OCI-LY1 (cell line): ENCODE results near the gene PADI6.

Experiments
- H2AFZ ChIP-seq: fragments of 200-600 bp; sonication (generic), shearing (Covaris generic); 2 replicates; pipeline ENCODE4 v1.6.0; 2014; ENCODE audit warnings: antibody characterized with exemption, mild to moderate bottlenecking, low read length
- H3F3A ChIP-seq: fragments of 200-600 bp; sonication (generic), shearing (Covaris generic); 2 replicates; pipeline ENCODE4 v1.6.0; 2014; ENCODE audit warnings: mild to moderate bottlenecking, antibody characterized with exemption, low read length, moderate library complexity; ENCODE audit not compliant: insufficient read depth
- H3K27ac ChIP-seq: fragments of 200-600 bp; sonication (generic); 2 replicates; pipeline ENCODE4 v1.5.1; 2014; ENCODE audit warnings: low read length, mixed run types, mild to moderate bottlenecking, low read depth; ENCODE audit not compliant: poor library complexity, severe bottlenecking
- H3K27me3 ChIP-seq: fragments of 200-600 bp; sonication (generic); 2 replicates; pipeline ENCODE4 v1.6.0; 2014; ENCODE audit warnings: antibody characterized with exemption, mild to moderate bottlenecking, low read length, moderate library complexity; ENCODE audit not compliant: insufficient read depth
- H3K36me3 ChIP-seq: fragments of 200-600 bp; sonication (generic); 2 replicates; pipeline ENCODE4 v1.6.1; 2014; ENCODE audit warnings: mild to moderate bottlenecking, antibody characterized with exemption, low read length, moderate library complexity, mixed read lengths; ENCODE audit not compliant: insufficient read depth
- H3K4me1 ChIP-seq: fragments of 200-600 bp; sonication (generic); 2 replicates; pipeline ENCODE4 v1.5.1; 2014; ENCODE audit warnings: mild to moderate bottlenecking, low read length, moderate library complexity; ENCODE audit not compliant: insufficient read depth, severe bottlenecking
- H3K4me2 ChIP-seq: fragments of 200-600 bp; sonication (generic), shearing (Covaris generic); 2 replicates; pipeline ENCODE4 v1.6.1; 2014; ENCODE audit warnings: low read length
- H3K4me3 ChIP-seq: fragments of 200-600 bp; sonication (generic); 2 replicates; pipeline ENCODE4 v1.5.1; 2014; ENCODE audit warnings: low read length, low read depth, mild to moderate bottlenecking, mixed read lengths; ENCODE audit not compliant: poor library complexity, severe bottlenecking
- H3K79me2 ChIP-seq: fragments of 200-600 bp; shearing (Covaris generic); 2 replicates; pipeline ENCODE4 v1.6.1; 2016; ENCODE audit warnings: mixed run types, low read length, mixed read lengths; ENCODE audit not compliant: insufficient read depth
- H3K9ac ChIP-seq: fragments of 200-600 bp; sonication (generic), shearing (Covaris generic); 2 replicates; pipeline ENCODE4 v1.6.1; 2014; ENCODE audit warnings: mild to moderate bottlenecking, low read length, mixed read lengths
- H3K9me2 ChIP-seq: fragments of 200-600 bp; sonication (generic), shearing (Covaris generic); 2 replicates; pipeline ENCODE4 v1.6.1; 2014; ENCODE audit warnings: low read depth, mild to moderate bottlenecking, low read length, mixed read lengths
- H3K9me3 ChIP-seq: fragments of 200-600 bp; shearing (Covaris generic); 2 replicates; pipeline ENCODE4 v1.6.1; 2014; ENCODE audit warnings: low read length, mixed read lengths
- H4K20me1 ChIP-seq: fragments of 200-600 bp; sonication (generic), shearing (Covaris generic); 2 replicates; pipeline ENCODE4 v1.6.0; 2016; ENCODE audit warnings: mild to moderate bottlenecking, low read length; ENCODE audit not compliant: insufficient read depth
- CTCF ChIP-seq: fragments of 200-600 bp; sonication (generic), shearing (Covaris generic); IDR thresholded peaks from 2 replicates; pipeline ENCODE4 v1.5.1; 2017; ENCODE audit warnings: mild to moderate bottlenecking, antibody characterized with exemption, low read length, moderate library complexity, mixed read lengths
- EZH2 ChIP-seq: fragments of 200-600 bp; sonication (generic), shearing (Covaris generic); IDR thresholded peaks from 2 replicates; pipeline ENCODE4 v1.8.0; 2017; ENCODE audit warnings: borderline replicate concordance, mixed run types, mild to moderate bottlenecking, antibody characterized with exemption, low read length, moderate library complexity, mixed read lengths

Gene PADI6

DNA sequence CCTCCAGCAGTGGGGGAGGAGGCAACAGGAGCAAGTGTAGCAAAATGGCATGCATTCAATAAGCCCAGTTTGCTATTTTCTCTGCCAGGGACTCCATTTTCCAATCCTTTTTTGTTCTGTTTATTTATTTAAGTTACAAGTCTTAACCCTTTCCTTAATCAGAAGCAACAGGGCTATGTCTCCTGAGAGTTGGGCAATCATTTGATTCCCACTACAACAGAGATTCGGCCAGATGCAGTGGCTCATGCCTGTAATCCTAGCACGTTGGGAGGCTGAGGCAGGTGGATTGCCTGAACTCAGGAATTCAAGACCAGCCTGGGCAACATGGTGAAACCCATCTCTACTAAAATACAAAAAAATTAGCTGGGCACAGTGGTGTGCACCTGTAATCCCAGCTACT, 42.0 kb downstream of the PADI6 start:
- Histone ChIP-seq H3F3A (no peaks in the 10 kb centered on the region), H3K27me3 (no peaks in the 10 kb centered on the region), H3K4me2 (no peak overlapping the region), H2AFZ (no peak overlapping the region), H3K36me3 (peaks cover 99% of the 10 kb centered on the region), H3K9ac (no peak overlapping the region), H3K4me1 (no peaks in the 10 kb centered on the region), H4K20me1 (no peaks in the 10 kb centered on the region), H3K4me3 (no peak overlapping the region), H3K27ac (no peak overlapping the region), H3K9me2 (no peaks in the 10 kb centered on the region), H3K79me2 (no peaks in the 10 kb centered on the region), H3K9me3 (no peaks in the 10 kb centered on the region)
- TF ChIP-seq CTCF (no peak), EZH2 (no peak)

DNA sequence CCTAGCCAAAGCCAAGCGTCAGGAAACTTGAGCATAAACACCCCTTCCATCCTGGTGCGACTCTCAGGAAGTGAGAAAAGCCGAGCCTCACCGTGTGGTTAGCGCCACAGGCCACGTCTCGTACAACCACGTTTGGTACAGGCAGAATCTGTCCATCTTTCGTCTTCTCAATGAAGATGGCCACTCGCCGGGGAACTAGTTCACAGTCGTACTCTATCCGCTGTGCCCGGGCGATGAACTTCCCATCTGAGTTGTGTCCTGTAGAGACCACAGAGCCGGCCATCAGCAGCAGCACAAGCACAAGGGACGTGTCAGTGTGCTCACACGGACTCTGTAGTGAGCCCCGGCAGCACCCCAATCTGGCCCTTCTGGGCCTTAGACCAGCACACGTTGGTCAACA, 44.4 kb downstream of the PADI6 start:
- no peaks in the 10 kb centered on the region for H3F3A ChIP-seq
- H3K27ac ChIP-seq, result no peak overlapping the region
- no peaks in the 10 kb centered on the region for H3K79me2 ChIP-seq
- H4K20me1 ChIP-seq, result no peaks in the 10 kb centered on the region
- no peak overlapping the region for H3K4me3 ChIP-seq
- H3K9ac ChIP-seq, result no peak overlapping the region
- H3K4me1 ChIP-seq, result no peaks in the 10 kb centered on the region
- no peaks in the 10 kb centered on the region for H3K9me3 ChIP-seq
- no peak for TF ChIP-seq CTCF
- TF ChIP-seq EZH2, result no peak
- H3K4me2 ChIP-seq, result no peak overlapping the region
- H3K27me3 ChIP-seq, result no peaks in the 10 kb centered on the region
- no peak overlapping the region for H2AFZ ChIP-seq
- peaks cover 98% of the 10 kb centered on the region for H3K36me3 ChIP-seq
- H3K9me2 ChIP-seq, result no peaks in the 10 kb centered on the region

DNA sequence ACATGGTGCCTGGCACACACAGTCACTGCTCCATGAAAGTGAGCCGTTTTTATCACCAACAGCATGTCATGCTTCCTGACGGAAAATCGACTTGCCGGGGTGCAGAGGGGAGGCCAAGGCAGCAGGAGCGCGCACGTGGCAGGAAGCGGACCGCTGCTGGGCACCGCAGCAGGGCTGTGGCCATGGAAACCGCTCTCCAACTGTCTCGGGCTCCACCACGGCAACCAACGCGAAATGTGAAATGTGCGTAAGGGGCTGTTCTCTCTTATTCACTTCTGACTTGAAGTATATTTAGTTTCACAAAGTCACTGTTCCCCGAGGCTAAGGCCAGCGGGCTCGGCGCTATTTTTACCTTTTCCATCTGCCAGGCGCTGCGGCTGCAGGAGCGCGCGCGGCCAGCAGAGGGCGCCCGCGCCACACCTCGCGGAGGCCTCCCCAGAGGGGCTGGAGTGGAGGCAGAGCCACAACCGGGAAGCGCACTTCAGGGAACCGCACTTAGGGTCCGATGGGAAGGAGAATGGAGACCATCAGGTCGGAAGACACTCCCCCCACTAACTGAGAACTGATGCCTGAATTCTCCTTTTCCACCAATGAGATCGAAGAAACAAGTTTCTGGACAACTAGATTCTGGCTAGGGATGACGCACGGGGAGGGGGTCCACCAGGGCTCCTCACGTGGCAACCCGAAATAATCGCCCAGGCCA, 47.8 kb downstream of the PADI6 start:
- Histone ChIP-seq H4K20me1 (no peaks in the 10 kb centered on the region), H3K9me3 (no peaks in the 10 kb centered on the region), H3K27ac (no peak overlapping the region), H3K79me2 (no peaks in the 10 kb centered on the region), H3K4me3 (no peak overlapping the region), H3K36me3 (peaks cover 98% of the 10 kb centered on the region), H3K27me3 (no peaks in the 10 kb centered on the region), H3K9me2 (no peaks in the 10 kb centered on the region), H3F3A (no peaks in the 10 kb centered on the region), H3K4me2 (no peak overlapping the region), H3K9ac (no peak overlapping the region), H3K4me1 (no peaks in the 10 kb centered on the region), H2AFZ (no peak overlapping the region)
- no peak for TF ChIP-seq EZH2
- peak; percentile 99 for TF ChIP-seq CTCF
